KMS-11 (cell line): ENCODE measurements around the gene COX14.

Source experiments
- H2AFZ ChIP-seq: fragments of 200-600 bp; sonication (generic); 2 replicates; pipeline ENCODE4 v1.6.1; 2016; ENCODE audit warnings: antibody characterized with exemption, mixed run types, low read depth
- H3K27ac ChIP-seq: fragments of 200-600 bp; sonication (generic); 2 replicates; pipeline ENCODE4 v1.6.1; 2016; ENCODE audit warnings: mild to moderate bottlenecking, mixed run types
- H3K27me3 ChIP-seq: fragments of 200-600 bp; sonication (generic); 2 replicates; pipeline ENCODE4 v1.6.1; 2017; ENCODE audit warnings: mild to moderate bottlenecking, low read depth, mixed run types, moderate library complexity; ENCODE audit not compliant: insufficient read depth
- H3K36me3 ChIP-seq: fragments of 200-600 bp; sonication (generic); 2 replicates; pipeline ENCODE4 v1.6.1; 2017; ENCODE audit warnings: mild to moderate bottlenecking, mixed run types; ENCODE audit not compliant: insufficient read depth
- H3K4me1 ChIP-seq: fragments of 200-600 bp; sonication (generic); 2 replicates; pipeline ENCODE4 v1.6.1; 2016; ENCODE audit warnings: mild to moderate bottlenecking, low read depth, mixed run types; ENCODE audit not compliant: poor library complexity, severe bottlenecking
- H3K4me2 ChIP-seq: fragments of 200-600 bp; sonication (generic); 2 replicates; pipeline ENCODE4 v1.7.0; 2016; ENCODE audit warnings: mild to moderate bottlenecking, mixed run types
- H3K4me3 ChIP-seq: fragments of 200-600 bp; sonication (generic); IDR thresholded peaks from 2 replicates; pipeline ENCODE4 v1.6.1; 2017; ENCODE audit warnings: low read depth, low read length, mixed read lengths; ENCODE audit not compliant: insufficient read depth
- H3K79me2 ChIP-seq: fragments of 200-600 bp; sonication (generic); 2 replicates; pipeline ENCODE4 v1.6.1; 2016; ENCODE audit warnings: low read depth, mixed run types; ENCODE audit not compliant: insufficient read depth
- H3K9ac ChIP-seq: fragments of 200-600 bp; sonication (generic); 2 replicates; pipeline ENCODE4 v1.6.1; 2016; ENCODE audit warnings: mild to moderate bottlenecking, mixed run types
- H4K20me1 ChIP-seq: fragments of 200-600 bp; sonication (generic); 2 replicates; pipeline ENCODE4 v1.6.1; 2016; ENCODE audit warnings: mild to moderate bottlenecking, mixed run types; ENCODE audit not compliant: insufficient read depth
- TF ChIP-seq, protein P1 (sequence below): fragments of 200-600 bp; sonication (generic); conservative IDR thresholded peaks from 2 replicates; pipeline ENCODE4 v1.6.1; 2017; ENCODE audit warnings: low read depth, mild to moderate bottlenecking, antibody characterized with exemption, low read length, moderate library complexity, mixed read lengths

Gene COX14

DNA sequence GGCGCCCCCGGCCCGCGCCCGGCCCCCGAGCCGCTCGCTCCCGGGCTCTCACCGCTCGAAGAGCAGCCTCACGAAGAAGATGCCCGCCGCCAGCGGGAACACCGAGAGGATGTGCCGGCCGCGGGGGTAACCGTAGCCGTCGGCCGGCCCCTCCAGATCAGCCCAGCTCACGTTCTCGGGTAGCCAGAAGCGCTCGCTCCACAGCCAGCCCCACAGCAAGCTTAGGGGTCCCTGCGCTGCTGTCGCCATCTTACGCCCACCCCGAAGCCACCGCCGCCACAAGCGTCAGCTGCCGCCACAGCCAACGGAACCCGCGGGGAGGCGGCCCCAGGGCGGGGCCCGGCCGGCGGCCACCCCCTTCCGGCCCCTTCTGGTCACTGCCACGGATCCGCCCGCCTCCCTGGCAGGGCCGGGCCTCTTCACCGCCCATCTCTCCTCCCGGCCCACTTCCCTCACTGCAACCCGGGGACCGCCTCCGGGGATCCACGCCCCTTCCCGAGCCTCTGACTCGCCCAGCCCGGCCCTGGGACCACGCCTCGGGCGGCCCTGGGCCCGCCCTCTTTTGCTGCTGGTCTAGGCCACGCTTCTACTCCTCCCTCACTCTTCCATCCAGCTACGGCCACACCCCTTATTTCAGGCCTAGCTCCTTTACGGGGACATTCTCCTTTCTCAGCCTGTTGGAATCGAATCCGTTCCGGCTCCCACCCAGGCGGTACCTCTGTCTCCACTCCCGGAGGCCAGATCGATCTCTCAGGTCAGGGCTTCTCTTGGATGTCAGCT, 55.2 kb downstream of the COX14 start, which contains the start of gene CERS5:
CERS5 (minus strand) TSS at position 321 of the 780 bp plus-strand sequence; CDS start at position 249, 72 bp downstream.
- TF ChIP-seq, protein P1, sequence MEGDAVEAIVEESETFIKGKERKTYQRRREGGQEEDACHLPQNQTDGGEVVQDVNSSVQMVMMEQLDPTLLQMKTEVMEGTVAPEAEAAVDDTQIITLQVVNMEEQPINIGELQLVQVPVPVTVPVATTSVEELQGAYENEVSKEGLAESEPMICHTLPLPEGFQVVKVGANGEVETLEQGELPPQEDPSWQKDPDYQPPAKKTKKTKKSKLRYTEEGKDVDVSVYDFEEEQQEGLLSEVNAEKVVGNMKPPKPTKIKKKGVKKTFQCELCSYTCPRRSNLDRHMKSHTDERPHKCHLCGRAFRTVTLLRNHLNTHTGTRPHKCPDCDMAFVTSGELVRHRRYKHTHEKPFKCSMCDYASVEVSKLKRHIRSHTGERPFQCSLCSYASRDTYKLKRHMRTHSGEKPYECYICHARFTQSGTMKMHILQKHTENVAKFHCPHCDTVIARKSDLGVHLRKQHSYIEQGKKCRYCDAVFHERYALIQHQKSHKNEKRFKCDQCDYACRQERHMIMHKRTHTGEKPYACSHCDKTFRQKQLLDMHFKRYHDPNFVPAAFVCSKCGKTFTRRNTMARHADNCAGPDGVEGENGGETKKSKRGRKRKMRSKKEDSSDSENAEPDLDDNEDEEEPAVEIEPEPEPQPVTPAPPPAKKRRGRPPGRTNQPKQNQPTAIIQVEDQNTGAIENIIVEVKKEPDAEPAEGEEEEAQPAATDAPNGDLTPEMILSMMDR, result peak; percentile 31; the same call in 1 of the 2 replicates
- Histone ChIP-seq H3K27me3 (no peaks in the 10 kb centered on the region), H3K79me2 (peaks cover 38% of the 10 kb centered on the region; the same call in 1 of the 2 replicates), H3K36me3 (no peaks in the 10 kb centered on the region), H2AFZ (peak within 1 kb of the TSS; percentile 92), H3K9ac (peak within 1 kb of the TSS; percentile 82), H3K4me3 (no peak within 1 kb of the TSS), H3K27ac (peak within 1 kb of the TSS; percentile 61), H3K4me1 (peaks cover 13% of the 10 kb centered on the region), H3K4me2 (peak within 1 kb of the TSS; percentile 97), H4K20me1 (no peaks in the 10 kb centered on the region)
